Liver (tissue), 3 donors: ENCODE measurements around the gene ARL3.

Experiments
- GABPA ChIP-seq, 2 donors: IDR thresholded peaks in 1 of 2; conservative IDR thresholded peaks in 1 of 2; 2 replicates each; pipeline ENCODE4 v1.6.1; 2016; ENCODE audit warnings: antibody characterized with exemption in 2 of 2, mild to moderate bottlenecking in 1 of 2, moderate library complexity in 1 of 2
- HNF4G ChIP-seq: IDR thresholded peaks from 2 replicates; pipeline ENCODE4 v1.6.1; 2016; ENCODE audit warnings: antibody characterized with exemption
- JUND ChIP-seq, 2 donors: IDR thresholded peaks; 2 replicates each; pipeline ENCODE4 v1.6.1; 2016; ENCODE audit warnings: antibody characterized with exemption in 2 of 2
- RAD21 ChIP-seq, 2 donors: IDR thresholded peaks; 2 replicates each; pipeline ENCODE4 v1.6.1; 2016; ENCODE audit warnings: antibody characterized with exemption in 2 of 2, mild to moderate bottlenecking in 2 of 2
- SP1 ChIP-seq: IDR thresholded peaks from 2 replicates; pipeline ENCODE4 v1.6.1; 2018; ENCODE audit warnings: antibody characterized with exemption, mild to moderate bottlenecking
- YY1 ChIP-seq: IDR thresholded peaks from 2 replicates; pipeline ENCODE4 v1.6.1; 2016; ENCODE audit warnings: antibody characterized with exemption, mild to moderate bottlenecking
- TF ChIP-seq, protein P1 (sequence below): IDR thresholded peaks from 2 replicates; pipeline ENCODE4 v1.6.1; 2016; ENCODE audit warnings: antibody characterized with exemption, mild to moderate bottlenecking
- TF ChIP-seq, protein P2 (sequence below): IDR thresholded peaks from 2 replicates; pipeline ENCODE4 v1.6.1; 2016; ENCODE audit warnings: antibody characterized with exemption
- TF ChIP-seq, protein P3 (sequence below): fragments of 150-350 bp; IDR thresholded peaks from 2 replicates; pipeline ENCODE4 v1.5.1; 2017; ENCODE audit warnings: improper control_type of control experiment, low read depth, low read length; ENCODE audit not compliant: missing input control
- TF ChIP-seq, protein P4 (sequence below): IDR thresholded peaks from 2 replicates; pipeline ENCODE4 v1.6.1; 2016; ENCODE audit warnings: antibody characterized with exemption
- TF ChIP-seq, protein P5 (sequence below): IDR thresholded peaks from 2 replicates; pipeline ENCODE4 v1.6.1; 2016; ENCODE audit warnings: antibody characterized with exemption
- donor health status: healthy.
- donor health status: healthy.

DNA sequence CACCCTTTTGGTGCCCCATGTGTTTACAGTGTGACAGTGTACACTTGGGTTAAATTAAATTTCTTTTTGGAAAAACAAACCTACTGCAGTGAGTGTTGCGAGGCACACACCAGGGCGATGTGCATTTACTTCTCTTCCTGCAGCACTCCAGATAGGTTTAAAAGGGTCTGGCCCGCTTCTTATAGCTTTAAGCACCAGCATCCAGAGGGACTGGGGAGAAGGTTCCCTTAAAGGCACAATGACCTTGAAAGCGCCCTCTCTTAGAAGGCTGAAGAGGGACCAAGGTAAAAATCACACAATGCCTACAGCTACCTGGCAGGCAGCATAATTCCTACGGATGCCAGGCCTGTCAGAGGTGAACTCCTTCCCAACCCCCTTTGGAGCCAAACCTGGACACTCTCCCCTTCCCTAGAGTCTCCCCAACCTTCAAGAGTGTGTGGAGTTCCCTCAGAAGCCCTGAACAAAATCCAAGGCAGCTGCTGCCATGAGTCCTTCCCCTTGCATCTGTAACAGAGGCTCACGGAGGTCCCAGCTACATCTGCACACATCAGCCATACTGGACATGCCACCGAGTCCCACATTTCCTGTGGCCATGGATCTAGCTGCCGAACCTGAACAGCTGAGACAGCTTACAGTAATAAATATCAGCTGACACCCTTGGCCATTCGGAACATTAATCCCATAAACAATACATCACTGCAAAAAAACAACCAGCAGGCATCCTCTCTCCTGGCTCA lies 36.7 kb downstream of the ARL3 start:
- TF ChIP-seq, protein P1, sequence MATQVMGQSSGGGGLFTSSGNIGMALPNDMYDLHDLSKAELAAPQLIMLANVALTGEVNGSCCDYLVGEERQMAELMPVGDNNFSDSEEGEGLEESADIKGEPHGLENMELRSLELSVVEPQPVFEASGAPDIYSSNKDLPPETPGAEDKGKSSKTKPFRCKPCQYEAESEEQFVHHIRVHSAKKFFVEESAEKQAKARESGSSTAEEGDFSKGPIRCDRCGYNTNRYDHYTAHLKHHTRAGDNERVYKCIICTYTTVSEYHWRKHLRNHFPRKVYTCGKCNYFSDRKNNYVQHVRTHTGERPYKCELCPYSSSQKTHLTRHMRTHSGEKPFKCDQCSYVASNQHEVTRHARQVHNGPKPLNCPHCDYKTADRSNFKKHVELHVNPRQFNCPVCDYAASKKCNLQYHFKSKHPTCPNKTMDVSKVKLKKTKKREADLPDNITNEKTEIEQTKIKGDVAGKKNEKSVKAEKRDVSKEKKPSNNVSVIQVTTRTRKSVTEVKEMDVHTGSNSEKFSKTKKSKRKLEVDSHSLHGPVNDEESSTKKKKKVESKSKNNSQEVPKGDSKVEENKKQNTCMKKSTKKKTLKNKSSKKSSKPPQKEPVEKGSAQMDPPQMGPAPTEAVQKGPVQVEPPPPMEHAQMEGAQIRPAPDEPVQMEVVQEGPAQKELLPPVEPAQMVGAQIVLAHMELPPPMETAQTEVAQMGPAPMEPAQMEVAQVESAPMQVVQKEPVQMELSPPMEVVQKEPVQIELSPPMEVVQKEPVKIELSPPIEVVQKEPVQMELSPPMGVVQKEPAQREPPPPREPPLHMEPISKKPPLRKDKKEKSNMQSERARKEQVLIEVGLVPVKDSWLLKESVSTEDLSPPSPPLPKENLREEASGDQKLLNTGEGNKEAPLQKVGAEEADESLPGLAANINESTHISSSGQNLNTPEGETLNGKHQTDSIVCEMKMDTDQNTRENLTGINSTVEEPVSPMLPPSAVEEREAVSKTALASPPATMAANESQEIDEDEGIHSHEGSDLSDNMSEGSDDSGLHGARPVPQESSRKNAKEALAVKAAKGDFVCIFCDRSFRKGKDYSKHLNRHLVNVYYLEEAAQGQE, result no peak
- TF ChIP-seq, protein P2, sequence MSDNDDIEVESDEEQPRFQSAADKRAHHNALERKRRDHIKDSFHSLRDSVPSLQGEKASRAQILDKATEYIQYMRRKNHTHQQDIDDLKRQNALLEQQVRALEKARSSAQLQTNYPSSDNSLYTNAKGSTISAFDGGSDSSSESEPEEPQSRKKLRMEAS, result no peak
- TF ChIP-seq, protein P3, sequence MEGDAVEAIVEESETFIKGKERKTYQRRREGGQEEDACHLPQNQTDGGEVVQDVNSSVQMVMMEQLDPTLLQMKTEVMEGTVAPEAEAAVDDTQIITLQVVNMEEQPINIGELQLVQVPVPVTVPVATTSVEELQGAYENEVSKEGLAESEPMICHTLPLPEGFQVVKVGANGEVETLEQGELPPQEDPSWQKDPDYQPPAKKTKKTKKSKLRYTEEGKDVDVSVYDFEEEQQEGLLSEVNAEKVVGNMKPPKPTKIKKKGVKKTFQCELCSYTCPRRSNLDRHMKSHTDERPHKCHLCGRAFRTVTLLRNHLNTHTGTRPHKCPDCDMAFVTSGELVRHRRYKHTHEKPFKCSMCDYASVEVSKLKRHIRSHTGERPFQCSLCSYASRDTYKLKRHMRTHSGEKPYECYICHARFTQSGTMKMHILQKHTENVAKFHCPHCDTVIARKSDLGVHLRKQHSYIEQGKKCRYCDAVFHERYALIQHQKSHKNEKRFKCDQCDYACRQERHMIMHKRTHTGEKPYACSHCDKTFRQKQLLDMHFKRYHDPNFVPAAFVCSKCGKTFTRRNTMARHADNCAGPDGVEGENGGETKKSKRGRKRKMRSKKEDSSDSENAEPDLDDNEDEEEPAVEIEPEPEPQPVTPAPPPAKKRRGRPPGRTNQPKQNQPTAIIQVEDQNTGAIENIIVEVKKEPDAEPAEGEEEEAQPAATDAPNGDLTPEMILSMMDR, result no peak
- TF ChIP-seq YY1 (no peak), JUND (IDR thresholded peaks at IDR 0.05) (no peak), GABPA (IDR thresholded peaks at IDR 0.05 in 1 of 2, conservative IDR thresholded peaks at IDR 0.05 in 1 of 2) (no peak), RAD21 (IDR thresholded peaks at IDR 0.05) (no peak), HNF4G (no peak), SP1 (no peak)
- TF ChIP-seq, protein P4, sequence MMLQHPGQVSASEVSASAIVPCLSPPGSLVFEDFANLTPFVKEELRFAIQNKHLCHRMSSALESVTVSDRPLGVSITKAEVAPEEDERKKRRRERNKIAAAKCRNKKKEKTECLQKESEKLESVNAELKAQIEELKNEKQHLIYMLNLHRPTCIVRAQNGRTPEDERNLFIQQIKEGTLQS, result no peak
- TF ChIP-seq, protein P5, sequence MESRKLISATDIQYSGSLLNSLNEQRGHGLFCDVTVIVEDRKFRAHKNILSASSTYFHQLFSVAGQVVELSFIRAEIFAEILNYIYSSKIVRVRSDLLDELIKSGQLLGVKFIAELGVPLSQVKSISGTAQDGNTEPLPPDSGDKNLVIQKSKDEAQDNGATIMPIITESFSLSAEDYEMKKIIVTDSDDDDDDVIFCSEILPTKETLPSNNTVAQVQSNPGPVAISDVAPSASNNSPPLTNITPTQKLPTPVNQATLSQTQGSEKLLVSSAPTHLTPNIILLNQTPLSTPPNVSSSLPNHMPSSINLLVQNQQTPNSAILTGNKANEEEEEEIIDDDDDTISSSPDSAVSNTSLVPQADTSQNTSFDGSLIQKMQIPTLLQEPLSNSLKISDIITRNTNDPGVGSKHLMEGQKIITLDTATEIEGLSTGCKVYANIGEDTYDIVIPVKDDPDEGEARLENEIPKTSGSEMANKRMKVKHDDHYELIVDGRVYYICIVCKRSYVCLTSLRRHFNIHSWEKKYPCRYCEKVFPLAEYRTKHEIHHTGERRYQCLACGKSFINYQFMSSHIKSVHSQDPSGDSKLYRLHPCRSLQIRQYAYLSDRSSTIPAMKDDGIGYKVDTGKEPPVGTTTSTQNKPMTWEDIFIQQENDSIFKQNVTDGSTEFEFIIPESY, result no peak
